HG03108 (cell line): Measurements from ENCODE around the gene ZNF670.
"Not testable (repeated sequence)": the region's sequence is repeated elsewhere in the genome, so short reads cannot be mapped to it uniquely, and the experiment has no call there.

Source experiments
- ATAC-seq: cut with Tn5 transposase; IDR thresholded peaks from one replicate; pipeline ENCODE4 v1.9.1; 2021; ENCODE audit warnings: moderate library complexity; ENCODE audit not compliant: unreplicated experiment

Gene ZNF670

DNA sequence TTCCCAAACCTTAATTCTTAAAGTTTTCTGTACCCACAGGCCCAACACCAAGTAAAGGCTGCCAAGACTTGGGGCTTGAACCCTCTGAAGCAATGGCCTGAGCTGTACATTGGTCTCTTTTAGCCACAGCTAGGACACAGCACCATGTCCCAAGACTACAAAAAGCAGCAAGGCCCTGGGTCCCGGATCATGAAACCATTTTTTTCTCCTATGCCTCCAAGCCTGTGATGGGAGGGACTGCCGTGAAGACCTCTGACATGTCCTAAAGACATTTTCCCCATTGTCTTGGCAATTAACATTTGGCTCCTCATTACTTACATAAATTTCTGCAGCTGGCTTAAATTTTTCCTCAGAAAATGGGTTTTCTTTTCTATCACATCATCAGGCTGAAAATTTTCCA is 30.9 kb downstream of the ZNF670 start:
- no peak for ATAC-seq

DNA sequence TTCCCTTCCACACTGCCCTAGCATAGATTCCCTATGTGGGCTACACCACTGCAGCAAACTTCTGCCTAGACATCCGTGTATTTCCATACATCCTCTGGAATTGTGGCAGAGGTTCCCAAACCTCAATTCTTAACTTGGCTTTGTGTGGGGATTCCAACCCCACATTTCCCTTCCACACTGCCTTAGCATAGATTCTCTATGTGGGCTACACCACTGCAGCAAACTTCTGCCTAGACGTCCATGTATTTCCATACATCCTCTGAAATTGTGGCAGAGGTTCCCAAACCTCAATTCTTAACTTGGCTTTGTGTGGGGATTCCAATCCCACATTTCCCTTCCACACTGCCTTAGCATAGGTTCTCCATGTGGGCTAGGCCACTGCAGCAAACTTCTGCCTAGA is 31.4 kb downstream of the ZNF670 start:
- ATAC-seq: no peak

DNA sequence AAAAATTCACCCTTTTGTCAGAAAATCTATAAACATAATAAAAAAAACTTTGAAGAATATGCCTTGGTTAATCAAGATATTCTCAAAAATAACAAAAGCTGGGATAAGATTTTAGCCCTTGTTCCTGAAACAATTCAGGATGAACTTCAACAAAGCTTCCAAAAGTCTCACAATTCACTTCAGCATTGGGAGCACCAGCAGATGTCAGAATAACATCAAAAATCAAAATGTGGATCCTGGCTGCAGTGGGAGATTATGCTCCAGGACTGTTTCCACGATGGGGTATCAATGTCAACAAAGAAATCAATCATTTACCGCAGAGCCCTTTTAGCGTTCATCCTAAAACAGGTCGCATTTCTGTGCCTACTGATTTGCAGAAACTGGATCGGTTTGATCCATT is 35.2 kb downstream of the ZNF670 start:
- no peak for ATAC-seq

DNA sequence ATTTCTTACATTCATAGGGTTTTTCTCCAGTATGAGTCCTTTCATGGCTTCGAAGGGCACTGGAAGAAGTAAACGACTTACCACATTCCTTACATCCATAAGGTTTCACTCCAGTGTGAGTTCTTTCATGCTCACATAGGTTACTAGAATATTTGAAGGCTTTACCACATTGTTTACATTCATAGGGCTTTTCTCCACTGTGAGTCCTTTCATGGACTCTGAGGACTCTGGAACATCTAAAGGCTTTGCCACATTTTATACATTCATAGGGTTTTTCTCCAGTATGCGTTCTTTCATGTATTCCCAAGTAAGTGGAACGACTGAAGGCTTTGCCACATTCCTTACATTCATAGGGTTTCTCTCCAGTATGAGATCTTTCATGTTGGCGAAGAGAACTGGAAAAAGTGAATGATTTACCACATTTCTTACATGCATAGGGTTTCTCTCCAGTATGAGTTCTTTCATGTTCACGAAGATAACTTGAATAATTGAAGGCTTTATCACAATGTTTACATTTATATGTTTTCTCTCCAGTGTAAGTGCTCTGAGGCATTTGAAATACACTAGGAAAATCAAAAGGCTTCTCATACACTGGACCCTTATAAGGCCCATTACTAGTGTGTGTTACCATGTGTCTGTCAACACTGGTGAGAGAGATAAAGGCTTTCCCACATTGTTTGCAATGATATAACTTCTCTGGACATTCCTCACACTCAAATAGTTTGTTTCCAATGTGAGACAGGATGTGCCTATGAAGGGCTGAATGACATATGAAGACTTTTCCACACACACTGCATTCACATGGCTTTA is 40.9 kb downstream of the ZNF670 start:
- ATAC-seq: no peak

DNA sequence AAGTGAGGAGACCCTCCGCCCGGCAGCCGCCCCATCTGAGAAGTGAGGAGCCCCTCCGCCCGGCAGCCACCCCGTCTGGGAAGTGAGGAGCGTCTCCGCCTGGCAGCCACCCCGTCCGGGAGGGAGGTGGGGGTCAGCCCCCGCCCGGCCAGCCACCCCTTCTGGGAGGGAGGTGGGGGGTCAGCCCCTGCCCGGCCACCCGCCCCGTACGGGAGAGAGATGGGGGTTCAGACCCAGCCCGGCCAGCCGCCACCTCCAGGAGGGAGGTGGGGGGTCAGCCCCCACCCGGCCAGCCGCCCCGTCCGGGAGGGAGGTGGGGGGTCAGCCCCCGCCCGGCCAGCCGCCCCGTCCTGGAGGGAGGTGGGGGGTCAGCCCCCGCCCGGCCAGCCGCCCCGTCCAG is 46.3 kb downstream of the ZNF670 start:
- not testable (repeated sequence) for ATAC-seq
